Stimulated activated CD4-positive, alpha-beta T cell treated with anti-CD3 and anti-CD28 coated beads, Interleukin-4, amount 100 ng/mL, for 4 hours (primary cell): ENCODE data around the gene XIRP1.

Experiments
- DNase-seq, 2 experiments: peaks; one replicate each; pipeline ENCODE4 v3.0.0-alpha.2; 2020

Gene XIRP1

DNA sequence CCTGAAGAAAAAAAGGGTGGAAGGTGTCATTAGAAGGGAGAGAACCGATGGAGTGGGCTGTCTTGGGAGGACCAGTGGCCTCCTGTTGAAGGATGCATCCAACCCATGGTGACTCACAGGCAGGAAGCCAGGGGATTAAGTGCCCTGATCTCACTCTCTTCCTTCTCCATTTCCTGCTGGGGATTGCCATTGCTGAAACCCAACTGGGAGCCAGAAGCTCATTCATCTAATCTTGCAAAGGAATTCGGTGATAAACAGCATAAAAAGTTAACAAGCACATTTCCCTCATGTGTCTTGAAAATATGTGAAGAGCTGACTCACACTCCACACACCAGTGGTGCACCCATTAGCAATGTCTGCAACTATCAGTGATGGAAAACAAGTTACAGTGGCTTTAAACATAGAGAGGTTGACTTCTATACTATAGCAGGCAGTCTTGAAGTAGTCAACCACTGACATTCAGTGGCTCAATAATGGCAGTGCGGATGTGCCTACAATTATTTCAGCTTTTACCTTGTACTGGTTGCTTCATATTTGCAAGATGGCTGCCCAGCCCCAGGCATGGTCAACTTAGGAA, 26.2 kb downstream of the XIRP1 start:
- no peak for DNase-seq

DNA sequence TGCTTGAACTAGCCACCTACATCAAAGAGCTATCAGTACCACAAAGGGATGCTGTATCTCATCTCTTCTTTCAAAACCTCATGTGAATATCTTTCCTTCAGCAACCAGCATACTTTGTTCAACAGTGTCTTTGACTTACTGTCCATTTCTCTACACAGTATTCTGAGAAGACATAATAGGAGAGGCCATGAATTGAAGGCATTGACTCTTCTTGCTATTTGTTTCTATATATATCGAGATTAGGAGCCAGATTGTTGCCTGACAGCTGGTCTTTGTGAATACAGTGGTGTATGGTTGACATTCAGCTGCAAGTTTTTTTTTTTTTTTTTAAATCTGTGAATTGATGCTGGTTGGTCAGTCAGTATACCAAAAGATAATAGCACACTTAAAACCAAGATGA, 26.9 kb downstream of the XIRP1 start:
- no peak for DNase-seq

GRCh38 chr3:39164414-39164813, 28.0 kb downstream of the XIRP1 start:
- no peak for DNase-seq

DNA sequence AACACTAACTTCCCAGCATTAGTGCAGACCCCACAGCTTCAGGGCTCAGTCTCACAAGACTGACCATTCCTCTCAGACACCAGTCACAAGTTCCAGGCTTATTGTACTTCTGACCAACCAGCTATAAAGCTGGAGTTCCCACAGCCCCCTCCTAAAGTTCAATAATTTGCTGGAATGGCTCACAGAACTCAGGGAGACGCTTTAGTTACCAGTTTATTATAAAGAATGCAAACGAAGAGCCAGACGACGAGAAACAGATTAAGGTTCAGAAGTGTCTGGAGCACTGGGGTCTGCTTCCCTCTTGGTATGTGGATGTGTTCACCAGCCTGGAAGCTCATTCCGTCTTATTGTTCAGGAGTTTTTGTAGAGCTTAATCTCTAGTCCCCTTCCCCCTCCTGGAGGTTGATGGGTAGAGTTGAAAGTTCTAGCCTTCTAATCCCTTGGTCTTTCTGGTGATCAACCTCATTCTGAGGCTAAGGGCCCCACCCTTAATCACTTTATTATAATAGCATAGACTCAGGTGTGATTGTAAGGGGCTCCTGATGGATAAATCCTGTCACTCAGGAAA, 34.2 kb downstream of the XIRP1 start:
- no peak for DNase-seq

- DNase-seq: no peak
These were observed 35.0 kb downstream of the XIRP1 start for GRCh38 chr3:39157359-39157758.

- DNase-seq: no peak
These were observed 36.0 kb downstream of the XIRP1 start for GRCh38 chr3:39156421-39156820.

- DNase-seq: no peak
These were observed 37.9 kb downstream of the XIRP1 start for GRCh38 chr3:39154280-39155021.

DNA sequence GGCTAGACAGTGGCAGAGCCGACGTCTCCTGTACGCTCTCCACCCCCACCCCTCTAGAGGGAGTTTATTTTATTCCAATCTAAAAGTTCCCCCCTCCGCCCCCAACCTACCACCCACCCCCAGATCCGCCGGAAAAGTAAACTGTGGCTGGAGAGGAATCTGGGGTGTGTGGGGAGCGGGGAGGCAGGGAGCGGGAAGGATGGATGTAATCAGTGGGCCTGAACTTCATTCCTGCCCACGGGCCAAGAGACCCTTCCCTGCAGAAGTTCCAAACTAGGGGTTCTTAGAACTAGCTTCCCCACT, 38.5 kb downstream of the XIRP1 start:
- no peak for DNase-seq

- DNase-seq: peak; percentile 54 to 69
These were observed 41.4 kb downstream of the XIRP1 start for GRCh38 chr3:39150803-39151631.

DNA sequence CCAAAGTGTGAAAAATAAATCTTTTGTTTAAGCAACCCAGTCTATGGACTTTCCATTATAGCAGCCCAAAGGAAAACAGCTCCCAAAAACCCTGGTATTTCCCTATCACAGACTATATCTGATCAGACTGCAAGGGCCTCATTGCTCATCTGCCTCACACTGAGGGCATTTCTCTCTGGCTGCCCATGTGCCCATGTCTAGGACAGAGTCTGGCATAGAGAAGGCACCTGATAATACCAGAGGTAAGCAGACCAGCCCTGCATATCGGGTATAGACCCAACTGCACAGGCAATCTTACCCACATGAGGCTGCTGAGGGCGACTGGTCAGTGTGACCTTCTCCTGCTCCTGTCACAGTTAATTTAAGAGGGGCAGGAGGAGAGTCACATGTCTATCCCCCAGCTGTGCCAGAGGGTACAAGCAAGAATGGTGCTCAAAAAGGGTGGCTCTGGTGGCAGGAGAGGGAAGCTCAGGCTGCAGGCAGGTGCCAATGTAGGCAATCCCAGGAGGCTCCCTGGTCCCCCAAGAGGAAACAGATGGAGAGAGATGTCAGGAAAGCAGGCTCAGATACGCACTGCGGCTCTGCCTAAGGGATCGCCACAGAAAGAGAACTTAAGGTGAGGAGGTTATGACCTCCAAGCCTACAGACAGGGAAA, 42.1 kb downstream of the XIRP1 start:
- no peak for DNase-seq

GRCh38 chr3:39149498-39150147, 42.8 kb downstream of the XIRP1 start:
- DNase-seq: no peak

DNA sequence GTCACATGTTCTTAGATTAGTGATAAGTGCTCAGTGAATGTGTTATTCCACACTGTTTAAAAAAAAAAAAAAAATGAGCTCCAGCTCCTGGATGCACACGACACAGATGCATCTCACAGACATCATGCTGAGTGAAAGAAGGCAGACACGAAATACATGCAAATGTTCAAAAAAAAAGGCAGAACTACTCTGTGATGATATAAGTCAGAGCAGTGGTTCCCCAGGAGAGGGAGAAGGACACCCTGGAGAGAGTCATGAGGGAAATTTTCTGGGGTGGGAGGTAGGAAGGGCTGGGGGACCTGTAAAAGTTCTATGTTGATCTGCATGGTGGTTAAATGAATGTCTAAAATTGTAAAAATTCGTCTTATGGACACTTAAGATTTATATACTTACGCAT, 43.3 kb downstream of the XIRP1 start:
- DNase-seq: no peak

GRCh38 chr3:39148435-39149058, 43.8 kb downstream of the XIRP1 start:
- DNase-seq: no peak

GRCh38 chr3:39147711-39148434, 44.5 kb downstream of the XIRP1 start:
- no peak for DNase-seq

DNA sequence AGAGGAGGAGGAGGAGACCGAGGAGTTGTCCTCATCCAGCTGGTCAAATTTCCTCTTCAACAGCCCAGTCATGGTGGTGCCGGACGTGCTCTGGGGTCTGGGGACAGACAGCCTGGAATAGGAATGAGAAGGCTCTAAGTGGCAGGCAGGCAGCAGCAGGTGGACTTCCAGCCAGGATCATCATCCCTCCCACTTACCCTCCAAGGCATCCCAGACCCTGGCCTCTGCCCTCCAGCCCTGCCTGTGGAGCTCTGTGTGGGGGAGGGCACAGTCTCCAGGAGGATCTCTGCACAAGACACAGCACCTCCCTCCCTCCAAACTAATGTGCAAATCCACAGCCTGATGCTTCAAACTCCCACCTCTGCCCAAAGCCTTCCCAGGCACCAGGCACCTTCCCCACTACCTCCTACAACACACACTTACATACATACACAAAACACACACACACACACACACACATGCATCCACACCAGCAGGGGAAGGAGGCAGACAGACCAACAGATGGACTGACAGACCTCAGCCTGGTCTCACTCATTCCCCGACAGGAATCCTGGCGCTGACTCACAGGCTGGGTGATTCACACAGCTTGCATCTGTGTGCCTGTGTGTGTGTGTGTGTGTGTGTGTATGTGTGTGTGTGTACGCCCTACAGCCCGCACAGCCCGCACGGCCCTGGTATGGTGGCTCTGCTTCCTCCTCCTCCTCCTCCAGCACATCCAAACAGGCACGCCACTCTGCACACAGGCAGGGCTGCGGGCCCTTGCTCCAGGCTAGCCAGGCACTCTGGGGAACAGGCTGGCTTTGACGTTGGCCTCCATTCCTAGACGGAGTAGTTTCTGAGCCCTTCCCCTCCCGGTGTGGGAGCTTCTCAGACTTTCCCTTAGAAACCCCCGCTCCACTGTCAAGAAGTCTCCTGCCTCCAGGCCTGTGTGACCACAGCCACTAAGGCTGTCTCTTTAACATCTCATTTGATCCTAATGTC, 45.5 kb downstream of the XIRP1 start:
- peak; percentile 69 to 83 for DNase-seq

- no peak for DNase-seq
These were observed 46.3 kb downstream of the XIRP1 start for GRCh38 chr3:39146083-39146501.

DNA sequence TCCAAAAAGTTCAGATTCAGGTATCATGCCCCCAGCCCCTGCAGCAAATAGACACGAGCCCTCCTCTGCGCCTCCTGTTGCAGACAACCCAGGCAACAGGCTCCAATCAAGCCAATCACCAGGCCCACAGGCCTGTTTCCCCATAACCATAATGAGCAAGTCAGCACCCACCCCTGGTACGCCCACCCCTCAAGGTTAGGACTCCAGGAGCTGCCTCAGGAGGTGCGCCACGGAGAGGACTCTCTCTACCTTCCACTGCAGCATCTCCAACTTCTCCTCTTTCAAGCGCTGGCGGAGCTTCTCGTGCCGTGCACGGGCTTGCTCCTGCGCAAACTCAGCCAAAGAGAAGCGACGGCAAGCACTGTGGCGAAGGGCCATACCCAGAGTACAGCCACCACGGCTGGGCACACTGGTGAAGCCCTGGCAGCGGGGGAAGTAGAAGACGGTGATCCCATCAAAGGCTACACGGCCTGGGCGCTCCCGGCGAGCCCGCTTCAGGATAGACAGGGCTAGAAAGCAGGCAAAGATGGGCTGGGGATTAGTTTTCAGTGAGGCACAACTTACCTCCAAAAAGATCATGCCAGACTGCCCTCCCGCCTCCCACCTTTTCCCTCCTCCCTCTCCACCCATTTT, 47.5 kb downstream of the XIRP1 start:
- no peak for DNase-seq

DNA sequence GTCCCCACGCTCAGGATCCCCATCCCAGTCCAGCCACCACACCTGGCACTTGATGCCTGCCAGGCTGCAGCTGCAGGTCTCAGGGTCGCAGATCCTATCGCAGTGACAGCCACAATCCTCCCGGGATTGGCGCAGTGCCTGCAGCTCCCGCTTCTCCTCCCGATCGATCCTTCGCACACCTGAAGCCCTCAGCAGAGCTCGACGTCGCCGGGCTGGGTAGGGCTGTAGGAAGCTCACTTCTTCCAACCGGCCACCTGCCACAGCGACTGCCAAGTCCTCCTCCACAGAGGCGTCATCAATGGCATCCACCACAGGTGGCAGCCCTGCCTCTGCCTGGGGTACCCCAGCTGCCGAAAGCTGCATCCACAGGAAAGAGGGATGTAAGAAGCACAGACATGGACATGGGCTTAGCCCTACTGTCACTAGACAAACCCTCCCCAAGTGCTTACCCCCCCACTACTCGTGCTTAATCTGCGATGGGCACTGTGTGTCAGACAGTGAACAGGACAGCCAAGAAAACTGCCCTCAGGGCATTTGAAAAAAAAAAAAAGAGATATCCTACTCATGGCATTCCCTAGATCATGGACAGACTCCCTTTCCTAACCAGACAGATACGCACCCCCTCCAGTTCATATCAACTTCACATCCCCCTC, 48.2 kb downstream of the XIRP1 start:
- no peak for DNase-seq
